KOPT-K1 (cell line): Measurements from ENCODE around the gene GALNT18.

Experiments
- H3K27ac ChIP-seq: fragments of 200-600 bp; sonication (generic); 2 replicates; pipeline ENCODE4 v1.5.1; 2016; ENCODE audit warnings: antibody characterized with exemption, mild to moderate bottlenecking, low read depth, low read length; ENCODE audit not compliant: poor library complexity, severe bottlenecking
- H3K36me3 ChIP-seq: fragments of 200-600 bp; sonication (generic); 2 replicates; pipeline ENCODE4 v1.5.1; 2017; ENCODE audit warnings: antibody characterized with exemption, mild to moderate bottlenecking, low read length, moderate library complexity; ENCODE audit not compliant: insufficient read depth
- H3K9me3 ChIP-seq: fragments of 200-600 bp; sonication (generic); 2 replicates; pipeline ENCODE4 v1.5.1; 2017; ENCODE audit warnings: antibody characterized with exemption, low read length, mild to moderate bottlenecking; ENCODE audit not compliant: insufficient read depth, poor library complexity, severe bottlenecking

GALNT18 gene

GRCh38 chr11:11570823-11571222, 51.0 kb downstream of the GALNT18 start:
- H3K9me3 ChIP-seq = no peaks in the 10 kb centered on the region
- H3K27ac ChIP-seq = no peak overlapping the region
- no peaks in the 10 kb centered on the region for H3K36me3 ChIP-seq

DNA sequence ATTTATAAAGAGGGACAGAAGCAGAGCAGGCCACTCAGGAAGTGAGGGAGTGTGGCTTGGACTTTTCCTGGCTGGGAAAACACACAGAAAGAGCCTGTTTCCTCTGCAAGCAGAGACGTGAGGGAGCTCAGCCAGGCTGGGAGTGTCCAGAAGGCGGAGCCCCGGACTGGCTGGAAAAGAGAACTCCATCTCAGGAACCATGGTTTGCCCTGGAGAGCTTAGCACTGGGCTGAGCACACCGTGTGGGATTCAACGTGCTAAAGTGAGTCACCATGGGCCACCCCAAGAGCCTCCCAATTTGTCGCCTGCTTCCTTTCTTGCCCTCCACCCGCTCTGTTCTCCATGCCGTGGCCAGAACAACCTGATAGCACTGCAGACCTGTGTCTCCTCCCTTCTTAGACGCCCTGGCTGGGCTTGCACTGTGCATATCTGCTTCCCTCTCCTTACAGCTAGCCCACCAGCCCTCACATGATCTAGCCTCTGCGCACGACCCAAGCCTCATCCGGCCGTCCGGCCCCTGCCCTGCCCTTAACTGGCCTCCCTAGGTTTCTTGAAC, 51.8 kb downstream of the GALNT18 start:
- H3K36me3 ChIP-seq = no peaks in the 10 kb centered on the region
- no peaks in the 10 kb centered on the region for H3K9me3 ChIP-seq
- H3K27ac ChIP-seq = no peak overlapping the region

- Histone ChIP-seq H3K36me3 (no peaks in the 10 kb centered on the region), H3K9me3 (no peaks in the 10 kb centered on the region), H3K27ac (no peak overlapping the region)
Measured at GRCh38 chr11:11568651-11569229, 53.1 kb downstream of the GALNT18 start.

GRCh38 chr11:11567936-11568650, 53.7 kb downstream of the GALNT18 start:
- Histone ChIP-seq H3K27ac (no peak overlapping the region), H3K9me3 (no peaks in the 10 kb centered on the region), H3K36me3 (no peaks in the 10 kb centered on the region)

DNA sequence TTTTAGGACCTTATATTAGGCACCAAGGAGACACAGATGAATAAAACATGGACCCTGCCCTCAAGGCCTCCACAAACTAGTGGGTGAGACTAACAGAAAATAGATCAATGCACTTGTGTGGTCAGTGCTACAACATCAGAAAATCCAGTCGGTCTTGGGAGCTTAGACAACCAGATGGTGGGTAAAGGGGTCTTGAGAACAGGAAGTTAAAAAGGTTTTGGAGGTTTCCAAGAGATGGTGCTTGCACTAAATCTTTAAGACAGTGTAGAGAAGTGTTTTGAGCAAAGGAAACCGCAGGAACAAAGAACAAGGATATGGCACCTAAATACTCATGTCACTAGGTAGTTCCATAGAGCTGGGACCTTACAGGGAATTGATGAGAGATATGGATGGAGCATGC, 56.2 kb downstream of the GALNT18 start:
- H3K27ac ChIP-seq = no peak overlapping the region
- no peaks in the 10 kb centered on the region for H3K9me3 ChIP-seq
- no peaks in the 10 kb centered on the region for H3K36me3 ChIP-seq

- Histone ChIP-seq H3K9me3 (no peaks in the 10 kb centered on the region), H3K27ac (no peak overlapping the region), H3K36me3 (no peaks in the 10 kb centered on the region)
Measured at GRCh38 chr11:11563200-11563975, 58.4 kb downstream of the GALNT18 start.

- no peaks in the 10 kb centered on the region for H3K9me3 ChIP-seq
- H3K27ac ChIP-seq = no peak overlapping the region
- no peaks in the 10 kb centered on the region for H3K36me3 ChIP-seq
Measured at GRCh38 chr11:11561991-11562390, 59.8 kb downstream of the GALNT18 start.

DNA sequence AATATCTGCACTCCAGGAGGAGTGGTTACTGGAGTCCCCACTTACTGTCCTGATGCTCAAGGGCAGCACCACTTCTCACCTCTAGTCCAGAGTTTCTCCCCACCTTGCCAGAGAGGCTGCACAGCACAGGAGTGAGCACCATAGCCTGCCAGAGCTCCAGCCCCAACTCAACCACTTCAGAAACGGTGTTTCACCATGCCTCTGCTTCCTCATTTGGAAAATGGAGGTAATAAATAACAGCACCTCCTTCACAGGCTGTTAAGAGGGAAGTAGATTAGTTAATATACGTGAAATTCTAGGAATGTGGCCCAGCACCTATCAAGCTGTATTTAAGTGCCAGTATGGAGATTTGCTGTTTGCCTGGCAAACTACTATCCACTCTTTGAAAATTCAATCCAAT, 63.0 kb downstream of the GALNT18 start:
- no peaks in the 10 kb centered on the region for H3K36me3 ChIP-seq
- H3K9me3 ChIP-seq = no peaks in the 10 kb centered on the region
- H3K27ac ChIP-seq = no peak overlapping the region

GRCh38 chr11:11558396-11558795, 63.4 kb downstream of the GALNT18 start:
- no peaks in the 10 kb centered on the region for H3K9me3 ChIP-seq
- H3K36me3 ChIP-seq = no peaks in the 10 kb centered on the region
- H3K27ac ChIP-seq = no peak overlapping the region

DNA sequence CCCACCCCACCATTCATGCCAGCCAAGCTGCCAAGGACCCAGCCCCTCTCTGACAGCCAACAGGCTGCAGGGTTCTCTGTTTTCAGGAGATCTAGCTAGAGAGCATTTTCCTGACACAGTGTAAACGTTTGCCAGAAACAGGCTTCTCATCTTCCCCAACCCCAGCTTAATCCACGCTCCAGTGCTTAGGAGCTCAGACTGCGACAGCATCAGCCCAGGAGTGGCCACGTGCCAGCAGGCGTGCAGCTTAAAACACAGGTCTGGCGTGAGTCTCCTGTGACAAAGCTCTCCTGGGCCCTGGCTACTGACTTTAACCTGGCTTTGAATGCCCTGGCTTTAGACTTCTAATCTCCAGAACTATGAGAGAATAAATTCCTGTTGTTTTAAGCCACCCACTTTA, 66.6 kb downstream of the GALNT18 start:
- H3K27ac ChIP-seq = no peak overlapping the region
- H3K9me3 ChIP-seq = no peaks in the 10 kb centered on the region
- H3K36me3 ChIP-seq = no peaks in the 10 kb centered on the region

GRCh38 chr11:11553573-11553972, 68.2 kb downstream of the GALNT18 start:
- no peak overlapping the region for H3K27ac ChIP-seq
- H3K36me3 ChIP-seq = no peaks in the 10 kb centered on the region
- no peaks in the 10 kb centered on the region for H3K9me3 ChIP-seq

DNA sequence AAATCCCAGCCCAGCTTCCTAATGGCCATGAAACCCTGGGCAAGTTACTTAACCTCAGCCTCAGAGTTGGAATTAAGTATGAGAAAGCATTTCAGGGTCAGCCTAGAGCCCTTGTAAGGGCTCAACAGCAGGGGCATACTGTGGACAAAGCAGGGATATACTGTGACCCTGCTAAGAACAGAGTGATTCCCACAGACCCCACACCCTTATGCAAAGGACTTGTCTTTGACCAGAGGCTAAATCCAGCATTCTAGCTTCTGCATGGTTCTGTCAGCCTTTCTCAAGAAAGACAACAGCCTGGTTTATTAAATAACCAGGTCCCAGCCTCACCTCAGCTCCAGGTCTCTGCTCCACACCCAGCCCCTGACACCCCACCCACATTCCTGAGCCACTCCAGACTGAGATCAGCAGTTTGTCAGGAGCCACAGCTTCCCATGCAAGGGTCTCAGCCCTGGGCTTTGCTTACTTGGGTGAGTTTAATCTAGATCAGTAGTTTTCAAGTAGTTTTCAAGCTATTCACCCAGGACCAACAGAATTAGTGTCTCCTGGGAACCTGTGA, 69.2 kb downstream of the GALNT18 start:
- H3K36me3 ChIP-seq = no peaks in the 10 kb centered on the region
- H3K27ac ChIP-seq = no peak overlapping the region
- no peaks in the 10 kb centered on the region for H3K9me3 ChIP-seq

DNA sequence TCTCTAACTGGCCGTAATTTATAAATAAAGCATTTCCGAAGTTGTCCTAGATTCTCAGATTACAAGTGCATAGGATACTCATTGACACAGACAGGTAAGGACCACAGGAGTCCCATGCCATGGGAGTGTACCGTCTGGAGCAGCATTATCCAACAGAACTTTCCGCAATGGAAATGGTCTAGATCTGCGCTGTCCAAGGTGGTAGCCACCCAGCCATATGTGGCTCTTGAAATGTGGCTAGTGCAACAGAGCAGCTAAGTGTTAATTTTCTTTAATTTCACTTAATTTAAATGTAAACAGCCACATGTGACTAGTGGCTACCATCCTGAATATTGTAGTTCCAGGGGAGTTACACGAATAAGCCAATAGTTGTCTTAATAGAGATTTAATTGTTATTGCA, 71.3 kb downstream of the GALNT18 start:
- Histone ChIP-seq H3K36me3 (no peaks in the 10 kb centered on the region), H3K9me3 (no peaks in the 10 kb centered on the region), H3K27ac (no peak overlapping the region)

GRCh38 chr11:11545285-11546275, 76.2 kb downstream of the GALNT18 start:
- no peaks in the 10 kb centered on the region for H3K36me3 ChIP-seq
- H3K9me3 ChIP-seq = no peaks in the 10 kb centered on the region
- H3K27ac ChIP-seq = no peak overlapping the region
